Cardiac muscle cell (in vitro differentiated cells and primary cell): ENCODE results near the gene TMEM266. TPM values are rescaled to one million over a fixed set of nuclear protein-coding genes. Genes with fewer than 3 reads are reported as not detected.

ENCODE experiments used
- DNase-seq, 2 donors: peaks; one replicate each; pipeline versions ENCODE4 v3.0.0 to v3.0.0-alpha.2; 2010 to 2017; ENCODE audit warnings: low read depth in 1 of 2, low spot score in 1 of 2
- H3K27ac ChIP-seq: fragments of 200-600 bp; sonication (generic); 2 replicates; pipeline ENCODE4 v1.5.1; 2016
- H3K27me3 ChIP-seq: fragments of 200-600 bp; sonication (generic); 2 replicates; pipeline ENCODE4 v1.6.0; 2016; ENCODE audit warnings: control low read depth
- H3K36me3 ChIP-seq: fragments of 200-600 bp; sonication (generic); 2 replicates; pipeline ENCODE4 v1.5.1; 2016; ENCODE audit warnings: control low read depth
- H3K4me1 ChIP-seq: fragments of 200-600 bp; sonication (generic); 2 replicates; pipeline ENCODE4 v1.8.1; 2017; ENCODE audit warnings: low read depth, mild to moderate bottlenecking, mixed run types
- H3K4me3 ChIP-seq: fragments of 200-600 bp; sonication (generic); 2 replicates; pipeline ENCODE4 v1.5.1; 2016; ENCODE audit warnings: mild to moderate bottlenecking
- H3K9me3 ChIP-seq: fragments of 200-600 bp; sonication (generic); 2 replicates; pipeline ENCODE4 v1.5.1; 2017; ENCODE audit warnings: low read depth, mild to moderate bottlenecking, control low read depth
- polyA plus RNA-seq: library from polyadenylated mRNA; unstranded; fragments of >200 nt; fragmentation: Nextera tagmentation; extraction: Ambion mirVana; gene quantifications from 2 replicates; pipeline ENCODE4 v1.2.1, GENCODE V29; 2016
- total RNA-seq: library from RNA; depleted of rRNA; stranded (reverse); fragments of >200 nt; gene quantifications from 2 replicates; pipeline ENCODE4 v1.2.3, GENCODE V29; 2016
- TF ChIP-seq, protein P1 (sequence below): IDR thresholded peaks from 2 replicates; pipeline ENCODE4 v1.5.1; 2012; ENCODE audit warnings: low read depth, mild to moderate bottlenecking, low read length

Gene TMEM266
- total and polyA plus RNA-seq, 2 experiments from 2014 or later, result 0.12 to 1.5 TPM

DNA sequence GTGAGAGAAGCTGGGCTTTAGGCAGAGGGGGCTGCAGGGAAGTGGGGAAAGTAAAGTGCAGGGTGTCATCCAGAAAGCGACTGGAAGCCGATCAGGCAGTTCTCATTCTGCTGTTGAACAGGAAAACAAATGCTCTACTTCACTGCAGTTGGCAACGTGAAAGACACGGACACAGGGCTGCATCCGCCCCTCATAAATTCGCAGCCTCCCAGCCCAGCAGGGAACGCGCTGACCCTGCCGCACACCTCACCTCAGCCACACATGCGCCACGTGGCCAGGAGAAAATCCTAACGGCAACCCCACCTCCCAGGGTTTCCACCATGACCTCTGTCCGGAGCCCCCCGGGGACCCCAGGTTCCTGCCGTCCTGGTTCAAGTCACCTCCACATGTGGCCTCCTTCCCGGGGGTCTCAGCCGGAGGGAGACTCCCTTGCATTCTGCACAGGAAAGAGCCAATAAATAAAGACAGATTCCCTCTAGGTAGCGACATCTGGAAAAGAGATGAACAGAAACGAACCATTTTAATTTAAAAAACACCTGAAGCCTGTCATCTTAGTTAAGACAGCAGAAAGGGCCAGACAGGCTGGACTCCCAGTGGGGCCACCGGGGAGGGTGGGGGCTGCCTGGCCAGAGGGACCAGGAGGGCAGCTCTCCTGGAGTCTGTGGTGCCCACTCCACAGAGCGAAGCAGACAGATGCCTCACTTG lies 118.7 kb downstream of the TMEM266 start:
- no peak for DNase-seq
- H3K27me3 ChIP-seq, result no peaks in the 10 kb centered on the region
- no peaks in the 10 kb centered on the region for H3K36me3 ChIP-seq
- H3K4me3 ChIP-seq, result no peak overlapping the region
- no peaks in the 10 kb centered on the region for H3K4me1 ChIP-seq
- TF ChIP-seq, protein P1, sequence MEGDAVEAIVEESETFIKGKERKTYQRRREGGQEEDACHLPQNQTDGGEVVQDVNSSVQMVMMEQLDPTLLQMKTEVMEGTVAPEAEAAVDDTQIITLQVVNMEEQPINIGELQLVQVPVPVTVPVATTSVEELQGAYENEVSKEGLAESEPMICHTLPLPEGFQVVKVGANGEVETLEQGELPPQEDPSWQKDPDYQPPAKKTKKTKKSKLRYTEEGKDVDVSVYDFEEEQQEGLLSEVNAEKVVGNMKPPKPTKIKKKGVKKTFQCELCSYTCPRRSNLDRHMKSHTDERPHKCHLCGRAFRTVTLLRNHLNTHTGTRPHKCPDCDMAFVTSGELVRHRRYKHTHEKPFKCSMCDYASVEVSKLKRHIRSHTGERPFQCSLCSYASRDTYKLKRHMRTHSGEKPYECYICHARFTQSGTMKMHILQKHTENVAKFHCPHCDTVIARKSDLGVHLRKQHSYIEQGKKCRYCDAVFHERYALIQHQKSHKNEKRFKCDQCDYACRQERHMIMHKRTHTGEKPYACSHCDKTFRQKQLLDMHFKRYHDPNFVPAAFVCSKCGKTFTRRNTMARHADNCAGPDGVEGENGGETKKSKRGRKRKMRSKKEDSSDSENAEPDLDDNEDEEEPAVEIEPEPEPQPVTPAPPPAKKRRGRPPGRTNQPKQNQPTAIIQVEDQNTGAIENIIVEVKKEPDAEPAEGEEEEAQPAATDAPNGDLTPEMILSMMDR, result no peak
- no peaks in the 10 kb centered on the region for H3K9me3 ChIP-seq
- no peak overlapping the region for H3K27ac ChIP-seq

DNA sequence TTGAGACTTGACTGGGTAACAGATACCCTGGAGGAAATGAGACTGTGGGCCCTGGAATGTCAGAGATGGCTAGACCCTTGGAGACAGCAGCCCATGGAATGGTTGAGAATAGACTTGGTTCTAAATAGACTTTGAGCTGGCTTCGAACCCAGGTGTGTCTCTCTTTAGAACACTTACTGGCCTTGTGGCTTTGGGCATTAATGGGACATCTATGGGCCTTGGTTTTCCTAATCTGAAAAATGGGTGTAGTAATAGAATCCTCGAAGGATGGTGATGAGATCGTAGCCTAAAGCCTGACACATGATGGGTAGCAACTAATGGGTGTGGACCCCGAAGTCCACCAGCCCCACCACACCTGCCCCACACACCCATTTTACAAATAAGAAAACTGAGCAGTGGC lies 119.2 kb downstream of the TMEM266 start:
- TF ChIP-seq, protein P1, result no peak
- H3K27ac ChIP-seq, result no peak overlapping the region

DNA sequence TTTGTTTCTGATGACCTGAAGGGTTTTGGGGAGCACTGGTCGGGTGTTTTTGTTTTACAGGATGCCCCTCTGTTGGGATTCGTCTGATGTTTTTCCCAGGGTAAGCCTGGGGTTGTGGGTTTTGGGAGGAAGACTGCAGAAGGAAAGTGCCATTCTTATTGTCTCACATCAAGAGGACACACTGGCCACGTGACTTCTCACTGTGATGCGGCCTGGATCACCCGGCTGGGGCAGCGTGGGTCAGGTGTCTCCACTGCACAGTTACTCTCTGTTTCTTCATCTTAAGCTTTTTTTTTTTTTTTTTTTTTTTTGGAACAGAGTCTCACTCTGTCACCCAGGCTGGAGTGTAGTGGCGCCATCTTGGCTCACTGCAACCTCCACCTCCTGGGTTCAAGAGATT lies 120.5 kb downstream of the TMEM266 start:
- no peak overlapping the region for H3K4me3 ChIP-seq
- TF ChIP-seq, protein P1, result no peak

More for the DNA sequence above, 119.2 kb downstream of the TMEM266 start:
- no peaks in the 10 kb centered on the region for H3K4me1 ChIP-seq
- H3K27me3 ChIP-seq, result no peaks in the 10 kb centered on the region
- H3K36me3 ChIP-seq, result no peaks in the 10 kb centered on the region
- H3K9me3 ChIP-seq, result no peaks in the 10 kb centered on the region
- no peak for DNase-seq
- no peak overlapping the region for H3K4me3 ChIP-seq

GRCh38 chr15:76181705-76182107 lies 121.9 kb downstream of the TMEM266 start:
- TF ChIP-seq, protein P1, result no peak
- no peak overlapping the region for H3K4me3 ChIP-seq
- H3K27ac ChIP-seq, result no peak overlapping the region
- DNase-seq, result no peak
- no peaks in the 10 kb centered on the region for H3K36me3 ChIP-seq
- H3K9me3 ChIP-seq, result no peaks in the 10 kb centered on the region
- H3K27me3 ChIP-seq, result no peaks in the 10 kb centered on the region
- no peaks in the 10 kb centered on the region for H3K4me1 ChIP-seq

More for the DNA sequence above, 120.5 kb downstream of the TMEM266 start:
- no peaks in the 10 kb centered on the region for H3K36me3 ChIP-seq
- no peaks in the 10 kb centered on the region for H3K27me3 ChIP-seq
- H3K27ac ChIP-seq, result no peak overlapping the region
- H3K4me1 ChIP-seq, result no peaks in the 10 kb centered on the region
- DNase-seq, result no peak
- no peaks in the 10 kb centered on the region for H3K9me3 ChIP-seq

DNA sequence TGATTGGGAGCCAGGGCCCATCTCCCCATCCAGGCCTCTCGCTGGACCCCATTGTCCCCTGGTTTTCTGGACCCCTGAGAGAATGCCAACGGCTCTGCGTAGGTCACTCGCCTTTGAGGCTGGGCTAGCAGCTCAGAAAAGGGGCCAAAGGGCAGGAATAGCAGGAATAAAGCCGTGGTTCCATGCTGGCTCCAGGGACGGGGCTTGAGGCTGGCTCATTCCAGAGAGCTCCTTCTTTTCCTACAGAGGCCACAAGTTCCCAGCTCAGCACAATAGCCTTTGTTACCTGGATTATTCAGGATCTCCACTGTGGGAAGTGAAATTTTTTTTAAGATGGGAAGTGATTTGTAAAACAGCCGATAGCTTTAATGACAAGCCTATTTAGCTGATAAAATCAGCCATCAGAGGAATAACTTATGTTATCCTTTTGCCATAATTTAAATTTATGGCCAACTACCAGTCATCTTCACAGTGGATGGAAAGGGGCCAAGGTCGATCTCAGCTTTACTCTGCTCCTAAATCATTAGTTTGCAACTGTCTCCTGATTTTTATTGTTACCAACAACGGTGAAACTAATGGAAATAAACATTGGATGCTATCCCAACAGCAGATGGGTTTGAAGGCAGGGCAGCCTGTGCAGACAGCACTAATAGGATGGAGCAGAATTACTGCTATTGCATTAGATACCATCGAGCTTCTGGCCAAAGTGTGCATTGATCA lies 124.3 kb downstream of the TMEM266 start:
- H3K27ac ChIP-seq, result no peak overlapping the region
- H3K9me3 ChIP-seq, result no peaks in the 10 kb centered on the region
- H3K4me1 ChIP-seq, result no peaks in the 10 kb centered on the region
- no peaks in the 10 kb centered on the region for H3K36me3 ChIP-seq
- DNase-seq, result no peak
- H3K4me3 ChIP-seq, result no peak overlapping the region
- no peaks in the 10 kb centered on the region for H3K27me3 ChIP-seq
- TF ChIP-seq, protein P1, result no peak
